Testis (tissue), 2 donors: Measurements from ENCODE around the gene FRMD1.

Source experiments
- CTCF ChIP-seq, 3 experiments: fragments of 450-650 bp in 2 of 3; fragments of 200-600 bp in 1 of 3; sonication (generic) in 1 of 3; IDR thresholded peaks; one replicate each; pipeline ENCODE4 v1.5.1; 2016 to 2019; ENCODE audit warnings: antibody characterized with exemption in 3 of 3, mild to moderate bottlenecking in 2 of 3, moderate library complexity in 1 of 3
- POLR2A ChIP-seq: fragments of 450-650 bp; IDR thresholded peaks from one replicate; pipeline ENCODE4 v1.6.1; 2017; ENCODE audit warnings: antibody characterized with exemption, mild to moderate bottlenecking, moderate library complexity

- no peak for TF ChIP-seq CTCF (IDR thresholded peaks at IDR 0.05)
- no peak for TF ChIP-seq POLR2A
These were observed 38.2 kb upstream of the FRMD1 start for GRCh38 chr6:168116975-168117899.
